ENCODE data around the gene FAM136A. TPM values are rescaled to one million over a fixed set of nuclear protein-coding genes. Genes with fewer than 3 reads are reported as not detected.
A peak's percentile ranks its signal among the peaks of the same experiment; 100 is the strongest.

The FAM136A gene
- total RNA-seq, 2 experiments from 2014 or later: 63.0 to 68.9 TPM

DNA sequence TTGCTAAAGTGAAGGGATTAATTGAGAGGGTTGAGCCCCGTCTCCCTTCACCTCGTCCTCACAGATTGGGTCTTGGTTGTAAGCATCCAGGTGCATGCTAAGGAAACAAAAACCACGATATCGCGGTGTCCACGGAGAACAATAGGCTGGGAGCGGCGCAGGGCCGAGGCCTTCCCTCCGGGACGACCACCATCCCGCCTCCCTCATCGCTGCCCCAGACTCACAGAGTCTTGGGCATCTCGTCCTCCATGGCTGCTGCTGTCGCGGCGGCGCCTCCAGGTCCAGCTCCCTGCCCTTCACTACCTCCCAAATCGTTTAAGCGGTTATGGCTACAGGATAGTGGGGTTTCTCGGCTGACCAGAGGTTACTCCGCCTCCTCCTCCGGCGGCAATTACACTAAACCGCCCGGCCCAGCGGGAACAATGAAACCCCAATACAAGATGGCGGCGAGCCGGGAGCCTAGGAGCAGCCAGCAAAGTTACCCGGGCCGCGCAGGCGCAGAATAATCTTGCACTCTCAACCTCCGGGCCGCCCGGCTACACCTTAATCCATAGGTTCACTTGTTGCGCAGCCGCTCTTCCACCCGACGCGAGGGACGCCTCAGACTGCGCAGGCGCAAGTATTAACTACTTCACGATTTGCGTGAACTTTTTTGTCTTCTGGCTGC lies 53.6 kb downstream of the FAM136A start, which contains the start of gene TIA1:
Gene TIA1 (minus strand): TSS at position 448 of the 667 bp plus-strand sequence. CDS start 198 bp downstream, at position 250.
- intact Hi-C loops (cut with micrococcal nuclease): loop anchor here (2.0 to 5.0 kb wide), 2 partner anchors 58 to 336 kb away; partner anchors contain the start of gene C2orf42
- H3K27me3 Mint-ChIP-seq: peaks cover 2% of the 10 kb centered on the region

DNA sequence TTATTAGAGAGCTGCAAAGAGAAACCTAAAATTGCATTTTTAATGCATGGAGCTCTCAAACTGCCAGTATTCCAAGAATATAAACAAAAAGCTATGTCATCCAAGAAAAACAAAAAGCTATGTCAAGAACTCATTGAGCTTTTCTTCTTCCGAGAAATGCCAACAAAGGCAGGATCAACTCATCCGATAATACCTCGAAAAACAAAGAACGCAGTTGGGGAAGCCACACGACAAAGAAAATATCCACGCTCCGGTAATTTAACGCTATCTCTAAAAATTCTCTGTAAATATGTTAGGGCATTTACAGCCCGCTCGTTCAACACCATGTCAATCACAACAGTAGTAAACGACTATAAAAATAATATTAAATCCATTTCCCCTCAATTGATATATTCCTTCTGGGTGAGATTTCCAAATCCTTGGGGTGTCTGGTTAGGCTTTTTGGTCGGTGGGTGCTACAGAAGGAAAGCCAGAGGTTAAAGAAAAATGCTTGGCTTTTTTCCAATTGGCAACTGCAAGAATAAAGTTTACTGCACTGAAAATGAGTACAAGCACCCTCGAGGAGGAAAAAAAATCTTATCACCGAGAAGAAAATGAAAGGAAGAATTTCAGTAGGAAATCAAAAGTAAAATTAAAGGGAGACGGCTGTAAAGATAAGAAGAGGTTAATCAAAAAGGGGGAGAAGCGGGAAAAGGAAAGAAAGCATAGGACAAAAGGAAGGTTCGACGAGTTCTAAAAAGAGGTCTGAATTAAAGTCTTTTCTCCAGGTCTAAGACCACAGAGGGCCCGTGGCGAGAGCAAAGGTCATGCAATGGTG lies 54.3 kb downstream of the FAM136A start:
- ChIA-PET CTCF (interaction anchor here (1.0 to 1.3 kb wide), 2 partner anchors 9 to 57 kb away, joined by 3 to 4 read pairs; partner anchors contain the start of gene C2orf42), POLR2A (interaction anchor here (0.7 to 1.9 kb wide), 7 partner anchors 11 to 57 kb away, joined by 3 to 13 read pairs (median 5); partner anchors contain the start of genes C2orf42, PCYOX1 and SNRPG)
- Mint-ChIP-seq H3K36me3 (ENCODE audit: low read depth) (peaks cover 24% of the 10 kb centered on the region), H3K4me3 (peak overlapping the region; percentile 93), H3K27me3 (peaks cover 2% of the 10 kb centered on the region), H3K4me1 (ENCODE audit: low read depth) (peaks cover 31% of the 10 kb centered on the region), H3K9me3 (no peaks in the 10 kb centered on the region), H3K27ac (peak overlapping the region; percentile 97)
- intact Hi-C loops (cut with micrococcal nuclease): loop anchor here (2.0 to 5.0 kb wide), 2 partner anchors 57 to 335 kb away; partner anchors contain the start of gene C2orf42
- ATAC-seq (no peak), DNase-seq (no peak)
- TF ChIP-seq, protein P1, sequence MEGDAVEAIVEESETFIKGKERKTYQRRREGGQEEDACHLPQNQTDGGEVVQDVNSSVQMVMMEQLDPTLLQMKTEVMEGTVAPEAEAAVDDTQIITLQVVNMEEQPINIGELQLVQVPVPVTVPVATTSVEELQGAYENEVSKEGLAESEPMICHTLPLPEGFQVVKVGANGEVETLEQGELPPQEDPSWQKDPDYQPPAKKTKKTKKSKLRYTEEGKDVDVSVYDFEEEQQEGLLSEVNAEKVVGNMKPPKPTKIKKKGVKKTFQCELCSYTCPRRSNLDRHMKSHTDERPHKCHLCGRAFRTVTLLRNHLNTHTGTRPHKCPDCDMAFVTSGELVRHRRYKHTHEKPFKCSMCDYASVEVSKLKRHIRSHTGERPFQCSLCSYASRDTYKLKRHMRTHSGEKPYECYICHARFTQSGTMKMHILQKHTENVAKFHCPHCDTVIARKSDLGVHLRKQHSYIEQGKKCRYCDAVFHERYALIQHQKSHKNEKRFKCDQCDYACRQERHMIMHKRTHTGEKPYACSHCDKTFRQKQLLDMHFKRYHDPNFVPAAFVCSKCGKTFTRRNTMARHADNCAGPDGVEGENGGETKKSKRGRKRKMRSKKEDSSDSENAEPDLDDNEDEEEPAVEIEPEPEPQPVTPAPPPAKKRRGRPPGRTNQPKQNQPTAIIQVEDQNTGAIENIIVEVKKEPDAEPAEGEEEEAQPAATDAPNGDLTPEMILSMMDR (IDR thresholded peaks at IDR 0.05): no peak

More for the DNA sequence above, 53.6 kb downstream of the FAM136A start, which contains the start of gene TIA1:
- DNase-seq (peak; percentile 100), ATAC-seq (peak; percentile 98)
- Mint-ChIP-seq H3K4me3 (peak within 1 kb of the TSS; percentile 93), H3K4me1 (ENCODE audit: low read depth) (peaks cover 26% of the 10 kb centered on the region), H3K36me3 (ENCODE audit: low read depth) (peaks cover 24% of the 10 kb centered on the region), H3K9me3 (no peaks in the 10 kb centered on the region), H3K27ac (peak within 1 kb of the TSS; percentile 97)
- TF ChIP-seq, protein P1 (IDR thresholded peaks at IDR 0.05): no peak
- ChIA-PET POLR2A (interaction anchor here (0.7 to 1.9 kb wide), 4 partner anchors 13 to 159 kb away, joined by 3 to 6 read pairs (median 4); partner anchors contain the start of gene C2orf42), CTCF (interaction anchor here (1.3 kb wide), 1 partner anchor 10 kb away, joined by 6 read pairs; the partner anchor contains the start of gene PCYOX1)

Small RNA genes lying within 50 kb of the gene (microRNA-seq; reads per million reads assigned to microRNA genes)
- not detected for gene MIR1285-2 (ENCODE audit: borderline microRNAs expressed, borderline replicate concordance)

Other genes with a start within 250 kb of the FAM136A start
- 100 to 1,000 TPM; 470 to 489 TPM for gene PCBP1, start 214.6 kb downstream of the FAM136A start, total RNA-seq
- 10 to 100 TPM; 19.2 to 24.6 TPM for gene C2orf42, start 111.0 kb downstream of the FAM136A start, total RNA-seq
- gene TIA1, start 53.4 kb downstream of the FAM136A start, total RNA-seq: 10 to 100 TPM; 81.8 to 93.8 TPM
- 10 to 100 TPM; 10.4 to 11.5 TPM for gene PCYOX1, start 43.9 kb downstream of the FAM136A start, total RNA-seq
- 100 to 1,000 TPM; 445 to 463 TPM for gene SNRPG, start 8.3 kb downstream of the FAM136A start, total RNA-seq

All from activated CD8-positive, alpha-beta T cell treated with anti-CD3 and anti-CD28 coated beads for 36 hours (primary cell).